Suppressor macrophage treated with lipopolysaccharide for 1 hour (primary cell): ENCODE results near the gene SEPTIN10.

Experiments
- DNase-seq, 3 donors: peaks; one replicate each; pipeline ENCODE4 v3.0.0-alpha.2; 2020 to 2022

SEPTIN10 gene

GRCh38 chr2:109494351-109494750, 119.4 kb downstream of the SEPTIN10 start:
- no peak for DNase-seq

- no peak for DNase-seq
Observed at GRCh38 chr2:109493176-109493935, 120.4 kb downstream of the SEPTIN10 start.
